Lower leg skin (tissue), 3 donors: ENCODE data around the gene SH3BP1.

Source experiments
- CTCF ChIP-seq, 3 donors: fragments of 450-650 bp; IDR thresholded peaks; one replicate each; pipeline ENCODE4 v1.5.1; 2016; ENCODE audit warnings: antibody characterized with exemption in 3 of 3, mild to moderate bottlenecking in 3 of 3, moderate library complexity in 2 of 3
- POLR2A ChIP-seq, 2 donors: fragments of 450-650 bp; IDR thresholded peaks; one replicate each; pipeline ENCODE4 v1.6.1; 2016 to 2017; ENCODE audit warnings: antibody characterized with exemption in 2 of 2, mild to moderate bottlenecking in 1 of 2, moderate library complexity in 1 of 2

GRCh38 chr22:37601540-37602442 lies 37.7 kb upstream of the SH3BP1 start:
- TF ChIP-seq CTCF (IDR thresholded peaks at IDR 0.05) (no peak), POLR2A (IDR thresholded peaks at IDR 0.05) (no peak)
